Lower leg skin (tissue), 4 donors: Measurements from ENCODE around the gene SLC17A2. TPM values are rescaled to one million over a fixed set of nuclear protein-coding genes. Genes with fewer than 3 reads are reported as not detected.
"Not testable (repeated sequence)": the region's sequence is repeated elsewhere in the genome, so short reads cannot be mapped to it uniquely, and the experiment has no call there.

Experiments used
- DNase-seq, 2 donors: peaks; one replicate each; pipeline ENCODE4 v3.0.0-alpha.2; 2019; ENCODE audit warnings: low spot score in 2 of 2
- H3K4me3 ChIP-seq: fragments of 200-600 bp; sonication (generic); 2 replicates; pipeline ENCODE4 v1.5.1; 2017; ENCODE audit warnings: mild to moderate bottlenecking, low read depth; ENCODE audit not compliant: poor library complexity, severe bottlenecking
- POLR2A ChIP-seq, 2 donors: fragments of 450-650 bp; IDR thresholded peaks; one replicate each; pipeline ENCODE4 v1.6.1; 2016 to 2017; ENCODE audit warnings: antibody characterized with exemption in 2 of 2, mild to moderate bottlenecking in 1 of 2, moderate library complexity in 1 of 2
- WGBS, 2 donors: methylation state at CpG; one replicate each; pipeline ENCODE4 v1.1.5; 2018; 5-methylcytosine and 5-hydroxymethylcytosine counted together
- intact Hi-C: fragments of 100-400 bp; cut with DNase I; formaldehyde crosslinking; loops from one replicate; pipeline ENCODE4 v1.15.0; 2023; ENCODE audit warnings: low total_unique reads
- total RNA-seq, 4 donors: library from RNA; depleted of rRNA; stranded (reverse); fragments of >200 nt; gene quantifications; one replicate each; pipeline ENCODE4 v1.1.0, GENCODE V29; 2016
- TF ChIP-seq, protein P1 (sequence below), 3 donors: fragments of 450-650 bp; IDR thresholded peaks; one replicate each; pipeline ENCODE4 v1.5.1; 2016; ENCODE audit warnings: antibody characterized with exemption in 3 of 3, mild to moderate bottlenecking in 3 of 3, moderate library complexity in 2 of 3

SLC17A2 gene
- total RNA-seq, 4 donors from 2014 or later: not detected

DNA sequence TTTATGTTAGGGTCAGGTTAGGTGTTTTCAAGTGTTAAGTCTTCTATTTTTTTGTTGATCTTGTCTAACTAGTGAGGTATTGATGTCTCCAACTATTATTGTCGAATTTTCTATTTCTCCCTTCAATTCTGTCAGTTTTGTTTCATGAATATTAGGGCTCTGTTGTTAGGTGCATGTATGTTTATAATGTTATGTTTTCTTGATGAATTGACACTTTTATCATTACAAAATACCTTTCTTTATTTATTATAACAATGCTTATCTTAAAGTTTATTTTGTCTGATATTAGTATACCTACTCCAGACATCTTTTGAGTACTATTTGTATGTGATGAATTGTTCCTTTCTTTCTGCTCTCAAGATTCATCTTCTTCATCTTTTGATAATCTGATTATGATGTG lies 19.2 kb upstream of the SLC17A2 start:
- TF ChIP-seq POLR2A (IDR thresholded peaks at IDR 0.05): no peak
- TF ChIP-seq, protein P1, sequence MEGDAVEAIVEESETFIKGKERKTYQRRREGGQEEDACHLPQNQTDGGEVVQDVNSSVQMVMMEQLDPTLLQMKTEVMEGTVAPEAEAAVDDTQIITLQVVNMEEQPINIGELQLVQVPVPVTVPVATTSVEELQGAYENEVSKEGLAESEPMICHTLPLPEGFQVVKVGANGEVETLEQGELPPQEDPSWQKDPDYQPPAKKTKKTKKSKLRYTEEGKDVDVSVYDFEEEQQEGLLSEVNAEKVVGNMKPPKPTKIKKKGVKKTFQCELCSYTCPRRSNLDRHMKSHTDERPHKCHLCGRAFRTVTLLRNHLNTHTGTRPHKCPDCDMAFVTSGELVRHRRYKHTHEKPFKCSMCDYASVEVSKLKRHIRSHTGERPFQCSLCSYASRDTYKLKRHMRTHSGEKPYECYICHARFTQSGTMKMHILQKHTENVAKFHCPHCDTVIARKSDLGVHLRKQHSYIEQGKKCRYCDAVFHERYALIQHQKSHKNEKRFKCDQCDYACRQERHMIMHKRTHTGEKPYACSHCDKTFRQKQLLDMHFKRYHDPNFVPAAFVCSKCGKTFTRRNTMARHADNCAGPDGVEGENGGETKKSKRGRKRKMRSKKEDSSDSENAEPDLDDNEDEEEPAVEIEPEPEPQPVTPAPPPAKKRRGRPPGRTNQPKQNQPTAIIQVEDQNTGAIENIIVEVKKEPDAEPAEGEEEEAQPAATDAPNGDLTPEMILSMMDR (IDR thresholded peaks at IDR 0.05): no peak
- 92 to 100% methylated on average over 1 of the region's 1 CpG for WGBS, 2 donors
- no peak overlapping the region for H3K4me3 ChIP-seq
- DNase-seq: no peak
- intact Hi-C loops: no loop called here

- H3K4me3 ChIP-seq, intact Hi-C loops, DNase-seq: not testable (repeated sequence)
- WGBS, 2 donors: 95 to 98% methylated on average over 3 of the region's 3 CpGs
Observed at GRCh38 chr6:25947492-25947891, 17.0 kb upstream of the SLC17A2 start.

GRCh38 chr6:25946631-25947030 lies 16.1 kb upstream of the SLC17A2 start:
- no peak for DNase-seq
- WGBS, 2 donors: 88 to 89% methylated on average over 2 of the region's 2 CpGs
- H3K4me3 ChIP-seq: no peak overlapping the region
- intact Hi-C loops: no loop called here
- no peak for TF ChIP-seq POLR2A (IDR thresholded peaks at IDR 0.05)
- TF ChIP-seq, protein P1 (IDR thresholded peaks at IDR 0.05): no peak

- DNase-seq, intact Hi-C loops: not testable (repeated sequence)
- 83 to 88% methylated on average over 3 of the region's 3 CpGs for WGBS, 2 donors
Observed at GRCh38 chr6:25945738-25946137, 15.2 kb upstream of the SLC17A2 start.

DNA sequence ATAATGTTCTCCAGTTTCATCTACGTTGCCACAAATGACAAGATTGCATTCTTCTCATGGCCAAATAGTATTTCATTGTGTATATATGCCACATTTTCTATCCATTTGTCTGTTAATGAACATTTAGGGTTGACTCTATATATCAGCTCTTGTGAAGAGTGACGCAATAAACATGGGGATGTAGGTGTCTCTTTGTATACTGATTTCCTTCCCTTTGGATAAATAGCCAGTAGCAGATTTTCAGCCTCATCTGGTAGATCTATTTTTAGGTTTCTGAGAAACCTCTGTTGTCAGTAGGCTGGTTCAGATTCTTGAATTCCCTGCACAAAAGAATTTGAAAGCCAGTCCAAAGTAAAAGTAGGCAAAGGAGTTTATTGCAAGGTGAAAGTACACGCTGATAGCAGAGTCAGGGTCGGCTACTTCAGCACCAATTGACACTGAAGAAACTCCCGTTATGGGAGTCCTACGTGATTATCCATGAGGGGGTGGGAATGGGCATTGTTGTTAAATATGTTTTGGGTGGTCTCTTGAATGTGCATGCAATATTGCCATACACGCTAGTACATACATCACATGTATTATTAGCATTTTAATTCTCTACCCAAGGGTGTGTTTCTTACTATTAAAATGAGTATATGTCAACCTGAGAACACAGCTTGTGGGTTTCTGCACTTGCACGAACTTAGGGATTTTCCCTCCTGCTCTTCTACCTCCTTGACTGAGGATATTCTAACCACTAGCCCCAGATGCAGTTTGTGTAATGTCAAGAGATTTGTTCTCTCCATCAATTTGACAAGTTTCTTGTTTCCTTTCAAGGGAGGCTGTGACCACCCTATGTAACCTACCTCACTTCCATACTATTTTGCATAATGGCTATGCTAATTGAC lies 14.4 kb upstream of the SLC17A2 start:
- H3K4me3 ChIP-seq: no peak overlapping the region
- intact Hi-C loops: no loop called here
- TF ChIP-seq, protein P1 (IDR thresholded peaks at IDR 0.05): no peak
- DNase-seq: no peak
- 74 to 76% methylated on average over 8 of the region's 8 CpGs for WGBS, 2 donors

More at GRCh38 chr6:25945738-25946137, 15.2 kb upstream of the SLC17A2 start:
- not testable (repeated sequence) for H3K4me3 ChIP-seq

- WGBS, 2 donors: 90 to 93% methylated on average over 1 of the region's 1 CpG
- DNase-seq: no peak
- H3K4me3 ChIP-seq: no peak overlapping the region
- intact Hi-C loops: no loop called here
- TF ChIP-seq POLR2A (IDR thresholded peaks at IDR 0.05): no peak
- TF ChIP-seq, protein P1 (IDR thresholded peaks at IDR 0.05): no peak
Observed at GRCh38 chr6:25943887-25944286, 13.4 kb upstream of the SLC17A2 start.
